ENCODE results near the gene INF2. TPM values are rescaled to one million over a fixed set of nuclear protein-coding genes. Genes with fewer than 3 reads are reported as not detected.
A peak's percentile ranks its signal among the peaks of the same experiment; 100 is the strongest.
"Not testable (repeated sequence)": the region's sequence is repeated elsewhere in the genome, so short reads cannot be mapped to it uniquely, and the experiment has no call there.

INF2 gene
- polyA plus RNA-seq, 5 donors, result 35.6 to 73.2 (median 52.3) TPM

- DNase-seq, result no peak
These were observed 28.2 kb downstream of the INF2 start for GRCh38 chr14:104717646-104718045.

- DNase-seq, result no peak
These were observed 28.7 kb downstream of the INF2 start for GRCh38 chr14:104718147-104718546.

- DNase-seq, result no peak
These were observed 29.5 kb downstream of the INF2 start for GRCh38 chr14:104718871-104719270.

GRCh38 chr14:104719343-104719742 lies 29.9 kb downstream of the INF2 start:
- DNase-seq, result no peak

DNA sequence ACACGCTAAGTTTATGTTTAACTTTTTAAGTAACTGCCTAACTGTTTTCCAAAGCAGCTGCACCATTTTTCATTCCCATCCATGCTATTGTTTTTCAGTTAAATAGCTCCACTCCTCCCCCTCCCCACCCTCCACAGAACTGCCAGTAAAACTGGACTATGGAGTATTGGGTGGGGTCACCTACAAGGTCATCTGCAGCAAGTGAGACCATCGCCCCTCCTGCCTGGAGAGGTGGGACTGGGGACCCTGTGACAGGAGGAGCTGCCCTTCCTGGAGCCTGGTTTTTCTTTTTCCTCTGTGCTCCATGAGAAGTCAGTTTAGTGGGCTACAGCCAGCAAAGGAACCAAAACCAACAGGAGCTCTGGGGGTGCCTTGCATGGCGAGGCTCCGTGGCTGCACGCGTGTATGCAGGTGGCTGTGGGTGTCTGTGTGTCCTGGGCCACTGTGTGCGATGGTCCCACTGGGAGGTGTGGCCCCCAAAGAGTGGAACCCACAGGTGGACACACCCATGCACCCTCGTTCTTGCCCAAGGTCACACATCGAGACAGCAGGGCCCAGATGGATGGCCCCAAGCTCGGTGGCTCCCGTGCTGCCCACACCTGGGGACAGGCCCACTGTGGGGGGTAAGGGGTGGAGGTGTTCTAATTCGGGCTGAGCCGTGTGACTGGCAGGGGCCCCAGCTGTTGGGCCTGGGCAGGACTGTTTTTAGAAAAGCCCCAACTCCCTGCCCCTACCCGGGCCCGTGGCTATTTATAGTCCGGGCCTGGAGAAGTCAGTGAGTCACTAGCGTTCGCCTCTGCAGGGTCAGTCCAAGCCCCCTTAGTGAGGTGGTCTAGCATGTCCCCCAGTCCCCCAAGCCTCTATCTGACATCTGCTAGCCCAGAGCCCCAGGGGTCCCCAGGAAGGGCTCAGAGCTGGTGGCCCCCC lies 32.4 kb downstream of the INF2 start:
- no peak for DNase-seq

GRCh38 chr14:104722938-104723650 lies 33.7 kb downstream of the INF2 start:
- no peak for DNase-seq

DNA sequence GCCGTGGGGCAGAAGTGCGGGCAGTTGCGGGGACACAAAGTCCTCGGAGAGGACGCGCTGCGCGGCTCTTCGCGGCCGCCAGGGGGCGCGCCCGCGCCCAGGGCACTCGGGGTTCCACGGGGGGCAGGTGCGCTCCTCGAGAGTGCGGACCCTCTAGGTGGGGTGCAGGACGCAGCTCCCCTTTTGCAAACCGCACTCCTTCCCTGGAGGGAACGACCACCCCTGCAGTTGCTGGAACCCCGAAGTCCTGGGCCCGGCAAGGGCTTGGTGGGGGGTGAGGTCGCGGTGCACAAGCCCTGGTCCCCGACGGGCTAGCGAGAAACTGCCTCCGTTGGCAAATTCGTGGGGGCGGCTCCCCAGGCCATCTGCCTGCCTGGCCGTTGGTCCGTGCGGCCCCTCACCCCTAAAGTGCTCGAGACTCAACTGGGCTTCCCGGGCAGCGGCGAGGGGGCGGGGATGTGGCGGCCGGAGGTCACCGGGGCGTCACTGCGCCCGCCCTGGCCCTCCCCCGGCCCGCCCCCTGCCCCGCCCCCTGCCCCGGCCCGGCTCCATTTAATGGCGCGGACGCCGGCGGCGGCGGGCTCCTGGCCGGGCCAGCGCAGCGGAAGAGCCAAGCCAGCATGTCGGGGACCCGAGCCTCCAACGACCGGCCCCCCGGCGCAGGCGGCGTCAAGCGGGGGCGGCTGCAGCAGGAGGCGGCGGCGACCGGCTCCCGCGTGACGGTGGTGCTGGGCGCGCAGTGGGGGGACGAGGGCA lies 34.4 kb downstream of the INF2 start, which contains the start of gene ADSS1:
Gene ADSS1, plus strand, starts transcription at position 579 of the 756 bp plus-strand sequence. Its CDS starts 42 bp downstream, at position 621.
- DNase-seq, result peak; percentile 41 to 45

- DNase-seq, result peak in 1 of 2 donors; percentile 18
These were observed 35.1 kb downstream of the INF2 start for GRCh38 chr14:104724407-104724980.

- DNase-seq, result no peak
These were observed 35.8 kb downstream of the INF2 start for GRCh38 chr14:104724981-104725771.

DNA sequence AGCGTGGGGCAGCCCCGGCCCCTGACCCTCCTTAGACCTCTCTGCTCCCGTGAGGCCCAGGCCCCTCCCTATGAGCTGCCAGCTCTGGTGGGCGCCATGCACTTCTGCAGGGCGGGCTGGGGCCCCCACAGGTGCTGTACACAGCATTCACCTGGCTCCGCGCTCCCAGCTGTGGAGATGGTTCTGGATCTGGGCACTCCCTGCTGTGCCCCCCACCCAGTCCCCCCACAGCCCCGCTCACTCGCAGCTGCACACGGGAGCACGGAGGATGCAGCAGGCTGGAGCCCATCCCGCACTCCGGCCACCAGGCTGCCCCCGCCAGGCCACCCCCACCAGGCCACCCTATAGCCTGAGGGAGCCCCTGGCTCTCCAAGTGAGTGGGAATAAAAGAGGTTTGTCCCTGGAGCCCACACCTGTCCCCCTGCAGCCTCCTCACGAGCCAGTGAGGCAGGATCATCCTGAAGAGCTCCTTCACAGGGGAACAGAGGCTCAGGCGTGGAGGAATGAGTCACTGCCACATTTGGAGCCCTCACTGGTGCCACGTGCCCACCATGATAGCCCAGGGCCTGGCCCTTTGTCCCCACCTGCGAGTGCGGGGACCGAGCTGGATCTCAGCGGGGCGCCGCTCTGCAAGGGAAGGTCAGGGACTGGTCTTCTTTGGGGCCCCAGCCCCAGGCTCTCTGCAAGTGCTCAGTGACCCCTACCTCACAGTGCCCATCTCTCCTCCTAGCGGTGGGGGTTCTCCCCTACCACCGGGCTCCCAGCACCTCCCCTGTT lies 36.5 kb downstream of the INF2 start:
- no peak for DNase-seq

- DNase-seq, result no peak
These were observed 37.4 kb downstream of the INF2 start for GRCh38 chr14:104726600-104727451.

- no peak for DNase-seq
These were observed 39.2 kb downstream of the INF2 start for GRCh38 chr14:104728631-104729030.

DNA sequence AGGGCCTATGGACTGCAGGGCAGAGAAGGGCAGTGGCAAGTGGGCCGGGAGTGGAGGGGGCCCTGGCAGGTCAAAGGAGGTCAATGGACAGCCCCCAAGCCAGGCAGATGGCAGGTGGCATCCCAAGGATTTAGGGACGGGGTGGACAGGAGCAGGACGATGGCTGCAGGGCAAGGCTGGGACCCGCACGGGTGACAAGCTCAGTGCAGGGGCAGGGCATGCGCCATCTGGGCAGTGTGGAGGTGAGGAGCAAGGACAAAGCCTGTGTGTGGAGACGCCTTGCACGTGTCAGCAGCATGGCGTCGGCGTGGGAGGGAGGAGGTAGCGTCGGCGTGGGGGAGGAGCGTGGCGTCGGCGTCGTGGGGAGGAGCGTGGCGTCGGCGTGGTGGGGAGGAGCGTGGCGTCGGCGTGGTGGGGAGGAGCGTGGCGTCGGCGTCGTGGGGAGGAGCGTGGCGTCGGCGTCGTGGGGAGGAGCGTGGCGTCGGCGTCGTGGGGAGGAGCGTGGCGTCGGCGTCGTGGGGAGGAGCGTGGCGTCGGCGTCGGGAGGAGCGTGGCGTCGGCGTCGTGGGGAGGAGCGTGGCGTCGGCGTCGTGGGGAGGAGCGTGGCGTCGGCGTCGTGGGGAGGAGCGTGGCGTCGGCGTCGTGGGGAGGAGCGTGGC lies 39.9 kb downstream of the INF2 start:
- not testable (repeated sequence) for DNase-seq

DNA sequence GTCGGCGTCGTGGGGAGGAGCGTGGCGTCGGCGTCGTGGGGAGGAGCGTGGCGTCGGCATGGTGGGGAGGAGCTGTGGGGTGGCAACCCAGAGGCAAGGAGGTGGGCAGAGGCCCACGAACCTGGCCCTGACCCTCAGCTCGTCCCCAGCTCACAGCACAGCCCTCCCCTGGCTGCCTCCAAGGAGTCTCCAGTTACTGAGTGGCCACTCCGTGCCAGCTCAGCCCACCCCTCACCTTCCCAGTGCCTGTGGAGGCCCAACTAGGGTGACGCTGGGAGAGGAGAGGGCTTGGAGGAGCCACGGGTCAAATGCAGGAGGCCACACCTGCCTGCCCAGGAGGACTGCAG lies 40.4 kb downstream of the INF2 start:
- no peak for DNase-seq

DNA sequence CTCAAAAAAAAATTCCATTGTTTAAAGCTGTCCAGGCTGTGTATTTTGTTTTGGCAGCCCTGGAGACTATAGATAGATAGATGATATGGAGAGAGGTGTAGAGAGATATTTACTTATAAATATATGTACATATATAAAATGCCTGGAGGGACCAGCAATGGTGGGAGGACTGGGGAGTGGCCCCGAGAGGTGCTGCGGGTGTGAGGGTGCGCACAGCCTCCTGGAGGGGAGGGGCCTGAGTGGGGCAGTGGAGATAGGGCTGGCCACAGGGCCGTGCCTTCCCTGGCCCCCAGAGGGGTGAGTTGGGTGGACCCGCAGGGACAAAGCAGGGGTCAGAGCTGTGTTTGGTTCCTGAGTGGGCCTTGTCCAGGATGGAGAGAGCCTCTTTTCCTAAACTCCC lies 41.1 kb downstream of the INF2 start:
- DNase-seq, result no peak

GRCh38 chr14:104731320-104732294 lies 42.2 kb downstream of the INF2 start:
- DNase-seq, result no peak

DNA sequence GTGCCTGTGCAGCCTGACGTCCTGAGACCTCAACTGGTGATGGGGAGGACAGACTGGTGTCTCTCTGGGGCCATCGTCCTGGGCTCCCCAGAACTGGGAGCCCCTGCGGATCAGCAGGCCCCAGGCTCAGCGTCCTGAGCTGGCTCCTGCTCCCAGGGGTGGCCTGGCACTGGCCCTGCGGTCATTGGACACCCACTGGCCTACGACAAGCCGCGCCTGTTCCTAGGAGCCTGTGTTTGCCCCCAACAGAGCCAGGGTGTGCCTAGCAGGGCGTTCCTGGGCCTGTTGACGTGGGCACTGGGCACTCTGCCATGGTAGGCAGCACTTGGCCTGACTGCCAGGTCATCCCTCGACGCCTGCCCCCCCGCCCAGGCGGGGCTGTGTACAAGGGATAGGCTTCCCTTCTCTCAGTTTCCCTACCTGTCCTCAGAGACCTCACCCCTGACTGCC lies 43.0 kb downstream of the INF2 start:
- DNase-seq, result no peak

Measured in right lung (tissue), 5 donors.